BLaER1 treated with 17β-estradiol and CSF1 and Interleukin-3, amounts not matched to agents 10 nM and 100 nM (cell line): Measurements from ENCODE around the gene TEC.
A peak's percentile ranks its signal among the peaks of the same experiment; 100 is the strongest.

Experiments used
- H3K27ac ChIP-seq, 11 experiments: shearing (Covaris generic); formaldehyde crosslinking; 2 replicates each; pipeline ENCODE4 v1.8.1; 2022
- H3K27me3 ChIP-seq, 11 experiments: shearing (Covaris generic); formaldehyde crosslinking; 2 replicates each; pipeline ENCODE4 v1.8.1; 2022
- H3K36me3 ChIP-seq, 11 experiments: shearing (Covaris generic); formaldehyde crosslinking; 2 replicates each; pipeline ENCODE4 v1.8.1; 2022
- H3K4me1 ChIP-seq, 10 experiments: shearing (Covaris generic); formaldehyde crosslinking; 2 replicates each; pipeline ENCODE4 v1.8.1; 2022
- H3K4me2 ChIP-seq, 11 experiments: shearing (Covaris generic); formaldehyde crosslinking; 2 replicates each; pipeline ENCODE4 v1.8.1; 2022
- H3K4me3 ChIP-seq, 10 experiments: shearing (Covaris generic); formaldehyde crosslinking; 2 replicates each; pipeline ENCODE4 v1.8.1; 2022
- H3K9ac ChIP-seq, 11 experiments: shearing (Covaris generic); formaldehyde crosslinking; 2 replicates each; pipeline ENCODE4 v1.8.1; 2022
- H3K9me3 ChIP-seq, 11 experiments: shearing (Covaris generic); formaldehyde crosslinking; replicated peaks in 1 of 11; 2 replicates each; pipeline ENCODE4 v1.8.1; 2022
- H4K20me1 ChIP-seq, 11 experiments: shearing (Covaris generic); formaldehyde crosslinking; 2 replicates each; pipeline ENCODE4 v1.8.1; 2022
- Cebpa-rat ChIP-seq, 11 experiments: shearing (Covaris generic); IDR thresholded peaks; 2 replicates each; pipeline ENCODE4 v1.8.1; 2022

The TEC gene

GRCh38 chr4:48212165-48212564 is 57.5 kb downstream of the TEC start:
- TF ChIP-seq Cebpa-rat (IDR thresholded peaks at IDR 0.05), result no peak
- H4K20me1 ChIP-seq, result peaks cover 0 to 36% (median 0%) of the 10 kb centered on the region in 11 experiments; a peak in 2 of 22 replicates
- peaks cover 0 to 26% (median 3%) of the 10 kb centered on the region in 11 experiments; a peak in 8 of 22 replicates for H3K36me3 ChIP-seq
- peaks cover 51 to 79% (median 60%) of the 10 kb centered on the region in 10 experiments for H3K4me1 ChIP-seq
- H3K4me3 ChIP-seq, result peak overlapping the region in 8 of 10 experiments; percentile 20 to 51 (median 41); a peak in 9 of 20 replicates
- peak overlapping the region in 10 of 11 experiments; percentile 18 to 71 (median 64); a peak in 19 of 22 replicates for H3K9ac ChIP-seq
- peak overlapping the region; percentile 72 to 97 (median 82) for H3K4me2 ChIP-seq
- H3K27ac ChIP-seq, result peak overlapping the region in 10 of 11 experiments; percentile 48 to 85 (median 74); a peak in 20 of 22 replicates
- H3K27me3 ChIP-seq, result no peaks in the 10 kb centered on the region
- peaks cover 0 to 21% (median 10%) of the 10 kb centered on the region in 11 experiments; a peak in 12 of 22 replicates for H3K9me3 ChIP-seq

GRCh38 chr4:48210966-48211328 is 58.7 kb downstream of the TEC start:
- H3K4me3 ChIP-seq, result peak overlapping the region in 2 of 10 experiments; percentile 22 to 43; a peak in 2 of 20 replicates
- H4K20me1 ChIP-seq, result peaks cover 0 to 36% (median 0%) of the 10 kb centered on the region in 11 experiments; a peak in 2 of 22 replicates
- H3K9ac ChIP-seq, result peak overlapping the region in 3 of 11 experiments; percentile 64 to 68 (median 66); a peak in 2 of 22 replicates
- H3K27me3 ChIP-seq, result no peaks in the 10 kb centered on the region
- TF ChIP-seq Cebpa-rat (IDR thresholded peaks at IDR 0.05), result no peak
- H3K4me2 ChIP-seq, result peak overlapping the region; percentile 4 to 97 (median 80)
- H3K27ac ChIP-seq, result peak overlapping the region in 8 of 11 experiments; percentile 48 to 85 (median 76); a peak in 13 of 22 replicates
- peaks cover 46 to 90% (median 62%) of the 10 kb centered on the region in 10 experiments for H3K4me1 ChIP-seq
- H3K36me3 ChIP-seq, result peaks cover 0 to 23% (median 0%) of the 10 kb centered on the region in 11 experiments; a peak in 5 of 22 replicates
- peaks cover 0 to 15% (median 3%) of the 10 kb centered on the region in 11 experiments; a peak in 8 of 22 replicates for H3K9me3 ChIP-seq

- Histone ChIP-seq H4K20me1 (peaks cover 0 to 70% (median 0%) of the 10 kb centered on the region in 11 experiments; a peak in 4 of 22 replicates), H3K4me3 (no peak overlapping the region), H3K27me3 (no peaks in the 10 kb centered on the region), H3K27ac (peak overlapping the region in 2 of 11 experiments; percentile 3 to 64; a peak in 2 of 22 replicates), H3K36me3 (peaks cover 0 to 5% (median 0%) of the 10 kb centered on the region in 11 experiments; a peak in 4 of 22 replicates), H3K9me3 (no peaks in the 10 kb centered on the region), H3K9ac (no peak overlapping the region), H3K4me2 (peak overlapping the region; percentile 36 to 97 (median 75)), H3K4me1 (peaks cover 64 to 100% (median 78%) of the 10 kb centered on the region in 10 experiments)
- no peak for TF ChIP-seq Cebpa-rat (IDR thresholded peaks at IDR 0.05)
Measured at GRCh38 chr4:48205626-48206025, 64.0 kb downstream of the TEC start.

GRCh38 chr4:48205107-48205506 is 64.5 kb downstream of the TEC start:
- no peak for TF ChIP-seq Cebpa-rat (IDR thresholded peaks at IDR 0.05)
- Histone ChIP-seq H3K36me3 (peaks cover 0 to 5% (median 0%) of the 10 kb centered on the region in 11 experiments; a peak in 4 of 22 replicates), H3K4me1 (peaks cover 59 to 100% (median 78%) of the 10 kb centered on the region in 10 experiments), H3K9ac (no peak overlapping the region), H3K4me2 (peak overlapping the region; percentile 36 to 97 (median 75)), H3K4me3 (no peak overlapping the region), H4K20me1 (peaks cover 0 to 69% (median 0%) of the 10 kb centered on the region in 11 experiments; a peak in 4 of 22 replicates), H3K9me3 (no peaks in the 10 kb centered on the region), H3K27me3 (no peaks in the 10 kb centered on the region), H3K27ac (peak overlapping the region in 4 of 11 experiments; percentile 8 to 76 (median 36); a peak in 2 of 22 replicates)

- Histone ChIP-seq H3K27ac (peak overlapping the region in 9 of 11 experiments; percentile 6 to 77 (median 64); a peak in 14 of 22 replicates), H4K20me1 (peaks cover 0 to 69% (median 0%) of the 10 kb centered on the region in 11 experiments; a peak in 4 of 22 replicates), H3K4me1 (peaks cover 55 to 100% (median 86%) of the 10 kb centered on the region in 10 experiments), H3K9ac (peak overlapping the region in 6 of 11 experiments; percentile 5 to 69 (median 57); a peak in 4 of 22 replicates), H3K36me3 (peaks cover 0 to 5% (median 0%) of the 10 kb centered on the region in 11 experiments; a peak in 4 of 22 replicates), H3K27me3 (no peaks in the 10 kb centered on the region), H3K4me2 (peak overlapping the region; percentile 60 to 97 (median 78)), H3K9me3 (no peaks in the 10 kb centered on the region), H3K4me3 (no peak overlapping the region)
- no peak for TF ChIP-seq Cebpa-rat (IDR thresholded peaks at IDR 0.05)
Measured at GRCh38 chr4:48203819-48204218, 65.8 kb downstream of the TEC start.

- no peak overlapping the region for H3K4me3 ChIP-seq
- H3K27ac ChIP-seq, result peak overlapping the region in 10 of 11 experiments; percentile 48 to 85 (median 80); a peak in 18 of 22 replicates
- H3K4me2 ChIP-seq, result peak overlapping the region; percentile 77 to 97 (median 93)
- H4K20me1 ChIP-seq, result peaks cover 0 to 40% (median 0%) of the 10 kb centered on the region in 11 experiments; a peak in 5 of 22 replicates
- no peak for TF ChIP-seq Cebpa-rat (IDR thresholded peaks at IDR 0.05)
- H3K27me3 ChIP-seq, result no peaks in the 10 kb centered on the region
- peak overlapping the region in 9 of 11 experiments; percentile 68 to 78 (median 73); a peak in 8 of 22 replicates for H3K9ac ChIP-seq
- H3K36me3 ChIP-seq, result peaks cover 0 to 5% (median 0%) of the 10 kb centered on the region in 11 experiments; a peak in 1 of 22 replicates
- peaks cover 81 to 100% (median 93%) of the 10 kb centered on the region in 10 experiments for H3K4me1 ChIP-seq
- H3K9me3 ChIP-seq, result no peaks in the 10 kb centered on the region
Measured at GRCh38 chr4:48197643-48198237, 71.9 kb downstream of the TEC start.

- Histone ChIP-seq H3K4me1 (peaks cover 73 to 100% (median 89%) of the 10 kb centered on the region in 10 experiments), H3K27ac (peak overlapping the region; percentile 13 to 85 (median 79); a peak in 21 of 22 replicates), H3K27me3 (no peaks in the 10 kb centered on the region), H4K20me1 (peaks cover 0 to 32% (median 0%) of the 10 kb centered on the region in 11 experiments; a peak in 5 of 22 replicates), H3K4me3 (peak overlapping the region in 9 of 10 experiments; percentile 28 to 74 (median 55); a peak in 15 of 20 replicates), H3K4me2 (peak overlapping the region; percentile 77 to 97 (median 93)), H3K9ac (peak overlapping the region; percentile 32 to 78 (median 72); a peak in 21 of 22 replicates), H3K9me3 (no peaks in the 10 kb centered on the region), H3K36me3 (peaks cover 0 to 10% (median 0%) of the 10 kb centered on the region in 11 experiments; a peak in 1 of 22 replicates)
- TF ChIP-seq Cebpa-rat (IDR thresholded peaks at IDR 0.05), result no peak
Measured at GRCh38 chr4:48196758-48197504, 72.7 kb downstream of the TEC start.

GRCh38 chr4:48195853-48196252 is 73.8 kb downstream of the TEC start:
- no peak for TF ChIP-seq Cebpa-rat (IDR thresholded peaks at IDR 0.05)
- H3K27me3 ChIP-seq, result no peaks in the 10 kb centered on the region
- H4K20me1 ChIP-seq, result peaks cover 0 to 28% (median 0%) of the 10 kb centered on the region in 11 experiments; a peak in 5 of 22 replicates
- H3K9me3 ChIP-seq, result no peaks in the 10 kb centered on the region
- peak overlapping the region in 9 of 10 experiments; percentile 28 to 74 (median 55); a peak in 18 of 20 replicates for H3K4me3 ChIP-seq
- H3K36me3 ChIP-seq, result peaks cover 0 to 16% (median 0%) of the 10 kb centered on the region in 11 experiments; a peak in 3 of 22 replicates
- peaks cover 65 to 100% (median 82%) of the 10 kb centered on the region in 10 experiments for H3K4me1 ChIP-seq
- H3K9ac ChIP-seq, result peak overlapping the region; percentile 32 to 78 (median 72); a peak in 21 of 22 replicates
- peak overlapping the region; percentile 13 to 85 (median 79); a peak in 21 of 22 replicates for H3K27ac ChIP-seq
- peak overlapping the region; percentile 77 to 97 (median 93) for H3K4me2 ChIP-seq
